H9 (cell line): ENCODE data around the gene CNGA4. TPM values are rescaled to one million over a fixed set of nuclear protein-coding genes. Genes with fewer than 3 reads are reported as not detected.

Experiments
- DNase-seq: peaks from one replicate; pipeline ENCODE4 v3.0.0-alpha.2; 2017
- H2AFZ ChIP-seq: one replicate; pipeline ENCODE4 v1.6.1; 2013; ENCODE audit warnings: mild to moderate bottlenecking, low read length, control low read depth, moderate library complexity
- H2AK5ac ChIP-seq: 2 replicates; pipeline ENCODE4 v1.6.1; 2013; ENCODE audit warnings: low read length, control low read depth, mixed read lengths; ENCODE audit not compliant: insufficient read length
- H2BK120ac ChIP-seq: one replicate; pipeline ENCODE4 v1.6.1; 2013; ENCODE audit warnings: low read depth, mild to moderate bottlenecking, low read length, control low read depth, inconsistent platforms; ENCODE audit not compliant: poor library complexity, severe bottlenecking
- H2BK12ac ChIP-seq: 2 replicates; pipeline ENCODE4 v1.6.1; 2013; ENCODE audit warnings: low read length, control low read depth, mixed read lengths, low read depth; ENCODE audit not compliant: insufficient read length
- H2BK15ac ChIP-seq: 2 replicates; pipeline ENCODE4 v1.6.1; 2013; ENCODE audit warnings: low read depth, low read length, control low read depth
- H2BK20ac ChIP-seq: one replicate; pipeline ENCODE4 v1.6.1; 2013; ENCODE audit warnings: low read depth, mild to moderate bottlenecking, low read length, control low read depth, inconsistent platforms; ENCODE audit not compliant: poor library complexity, severe bottlenecking
- H2BK5ac ChIP-seq: 2 replicates; pipeline ENCODE4 v1.6.1; 2013; ENCODE audit warnings: low read length, control low read depth, mixed read lengths; ENCODE audit not compliant: insufficient read length
- H3K14ac ChIP-seq: 2 replicates; pipeline ENCODE4 v1.6.1; 2013; ENCODE audit warnings: low read length, control low read depth; ENCODE audit not compliant: insufficient read depth
- H3K18ac ChIP-seq: 2 replicates; pipeline ENCODE4 v1.6.1; 2013; ENCODE audit warnings: low read depth, mild to moderate bottlenecking, mixed read lengths, low read length, control low read depth; ENCODE audit not compliant: insufficient read length
- H3K23ac ChIP-seq: 2 replicates; pipeline ENCODE4 v1.6.1; 2013; ENCODE audit warnings: low read length, control low read depth, mixed read lengths, low read depth; ENCODE audit not compliant: insufficient read length
- H3K23me2 ChIP-seq: 2 replicates; pipeline ENCODE4 v1.6.1; 2013; ENCODE audit warnings: low read depth, mild to moderate bottlenecking, mixed read lengths, low read length, control low read depth; ENCODE audit not compliant: insufficient read length, poor library complexity, severe bottlenecking
- H3K27ac ChIP-seq: 2 replicates; pipeline ENCODE4 v1.5.1; 2013; ENCODE audit warnings: low read length, control low read depth, mixed read lengths, low read depth; ENCODE audit not compliant: insufficient read length
- H3K27me3 ChIP-seq: 2 replicates; pipeline ENCODE4 v1.6.1; 2013; ENCODE audit warnings: low read length, control low read depth, inconsistent platforms; ENCODE audit not compliant: insufficient read depth
- H3K4ac ChIP-seq: 2 replicates; pipeline ENCODE4 v1.6.1; 2013; ENCODE audit warnings: low read depth, mild to moderate bottlenecking, control low read depth, inconsistent platforms, low read length, moderate library complexity
- H3K4me1 ChIP-seq: 2 replicates; pipeline ENCODE4 v1.6.1; 2013; ENCODE audit warnings: low read length, control low read depth, inconsistent platforms; ENCODE audit not compliant: insufficient read depth
- H3K4me2 ChIP-seq: 2 replicates; pipeline ENCODE4 v1.6.1; 2013; ENCODE audit warnings: low read length, control low read depth, mixed read lengths; ENCODE audit not compliant: insufficient read length, insufficient read depth
- H3K56ac ChIP-seq: 2 replicates; pipeline ENCODE4 v1.6.1; 2013; ENCODE audit warnings: low read depth, mild to moderate bottlenecking, mixed read lengths, low read length, control low read depth; ENCODE audit not compliant: insufficient read length
- H3K79me1 ChIP-seq: 2 replicates; pipeline ENCODE4 v1.6.1; 2013; ENCODE audit warnings: low read depth, mild to moderate bottlenecking, moderate library complexity, low read length, control low read depth, inconsistent platforms; ENCODE audit not compliant: insufficient read depth, poor library complexity, severe bottlenecking
- H3K79me2 ChIP-seq: 2 replicates; pipeline ENCODE4 v1.6.1; 2013; ENCODE audit warnings: low read length, control low read depth, inconsistent platforms; ENCODE audit not compliant: insufficient read depth
- H3K9ac ChIP-seq: 2 replicates; pipeline ENCODE4 v1.6.1; 2013; ENCODE audit warnings: low read length, control low read depth, mixed read lengths; ENCODE audit not compliant: insufficient read length; ENCODE audit errors: extremely low read depth
- H3K9me3 ChIP-seq: one replicate; pipeline ENCODE4 v1.6.1; 2013; ENCODE audit warnings: low read depth, low read length, inconsistent platforms; ENCODE audit not compliant: control insufficient read depth
- H3T11ph ChIP-seq: one replicate; pipeline ENCODE4 v1.6.1; 2013; ENCODE audit warnings: mild to moderate bottlenecking, low read length, control low read depth, inconsistent platforms
- H4K20me1 ChIP-seq: one replicate; pipeline ENCODE4 v1.6.1; 2013; ENCODE audit not compliant: control insufficient read depth, insufficient read length, insufficient read depth
- H4K5ac ChIP-seq: 2 replicates; pipeline ENCODE4 v1.6.1; 2013; ENCODE audit warnings: low read depth, mild to moderate bottlenecking, mixed read lengths, low read length, control low read depth; ENCODE audit not compliant: insufficient read length
- H4K8ac ChIP-seq: replicated peaks from 2 replicates; pipeline ENCODE4 v1.6.1; 2013; ENCODE audit warnings: low read length, control low read depth, mixed read lengths, low read depth; ENCODE audit not compliant: insufficient read length
- H4K91ac ChIP-seq: 2 replicates; pipeline ENCODE4 v1.6.1; 2013; ENCODE audit warnings: low read depth, mild to moderate bottlenecking, moderate library complexity, mixed read lengths, low read length, control low read depth; ENCODE audit not compliant: insufficient read length
- H3K27ac Mint-ChIP-seq, 3 experiments: 2 replicates in 2 of 3; 3 replicates in 1 of 3; pipeline ENCODE4 v1.8.0; 2020 to 2021; ENCODE audit warnings: mixed read lengths in 3 of 3, mild to moderate bottlenecking in 1 of 3, moderate library complexity in 1 of 3
- H3K27me3 Mint-ChIP-seq: 2 replicates; pipeline ENCODE4 v1.8.0; 2021; ENCODE audit warnings: low read depth, mild to moderate bottlenecking, moderate library complexity, mixed read lengths
- H3K36me3 Mint-ChIP-seq, 3 experiments: 2 replicates in 2 of 3; 3 replicates in 1 of 3; pipeline ENCODE4 v1.8.0; 2020 to 2021; ENCODE audit warnings: low read depth in 3 of 3, mixed read lengths in 3 of 3; ENCODE audit not compliant: insufficient read depth in 1 of 3
- H3K4me1 Mint-ChIP-seq, 2 experiments: 2 replicates each; pipeline ENCODE4 v1.8.0; 2020; ENCODE audit warnings: mixed read lengths in 2 of 2
- H3K4me3 Mint-ChIP-seq, 2 experiments: 2 replicates in 1 of 2; 3 replicates in 1 of 2; pipeline ENCODE4 v1.8.0; 2020 to 2021; ENCODE audit warnings: mild to moderate bottlenecking in 2 of 2, mixed read lengths in 2 of 2, moderate library complexity in 1 of 2
- H3K9me3 Mint-ChIP-seq, 2 experiments: 2 replicates in 1 of 2; 3 replicates in 1 of 2; pipeline ENCODE4 v1.8.0; 2020; ENCODE audit warnings: mild to moderate bottlenecking in 2 of 2, mixed read lengths in 2 of 2, moderate library complexity in 1 of 2
- WGBS: extraction: QIAGEN DNeasy Blood & Tissue Kit; methylation state at CpG from one replicate; pipeline ENCODE4 v1.1.7; 2013; ENCODE audit warnings: missing lambda C conversion rate, low lambda C conversion rate, mixed read lengths; ENCODE audit not compliant: insufficient read length; ENCODE audit errors: extremely low coverage; 5-methylcytosine and 5-hydroxymethylcytosine counted together
- total RNA-seq: library from RNA; stranded (reverse); gene quantifications from 2 replicates; pipeline ENCODE4 v1.2.1, GENCODE V29; 2021
- TF ChIP-seq, protein P1 (sequence below): fragments of 200-600 bp; sonication (generic); conservative IDR thresholded peaks from 3 replicates; pipeline ENCODE4 v1.8.0; 2021; ENCODE audit warnings: antibody characterized with exemption, mild to moderate bottlenecking

The CNGA4 gene
- total RNA-seq, 1 experiment from 2014 or later = 0.11 TPM

DNA sequence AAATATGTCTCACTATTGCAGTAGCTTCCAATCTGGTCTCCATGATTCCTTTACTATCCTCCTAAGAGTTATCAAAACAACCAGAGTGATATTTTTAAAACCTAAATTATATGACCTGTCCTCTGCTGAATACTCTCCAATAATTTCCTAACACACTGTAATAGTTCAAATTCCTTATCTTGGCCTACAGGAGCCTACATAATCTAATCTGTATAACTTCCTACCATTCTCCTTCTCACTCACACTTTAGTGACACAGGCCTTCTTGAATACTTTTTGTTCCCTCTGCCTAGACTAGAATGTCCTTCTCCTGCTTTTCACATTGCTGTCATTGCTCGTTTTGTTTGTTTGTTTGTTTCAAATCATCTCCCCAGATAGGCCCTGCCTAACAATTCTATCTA is 13.9 kb upstream of the CNGA4 start:
- H3K56ac ChIP-seq = no peak overlapping the region
- H3K79me2 ChIP-seq = peaks cover 2% of the 10 kb centered on the region; the same call in 1 of the 2 replicates
- H2BK12ac ChIP-seq = no peak overlapping the region
- Mint-ChIP-seq H3K27ac (no peak overlapping the region), H3K9me3 (no peaks in the 10 kb centered on the region), H3K4me3 (no peak overlapping the region), H3K36me3 (peaks cover 11 to 30% (median 21%) of the 10 kb centered on the region in 3 experiments; a peak in 5 of 7 replicates), H3K27me3 (no peaks in the 10 kb centered on the region), H3K4me1 (no peaks in the 10 kb centered on the region)
- no peaks in the 10 kb centered on the region for H3K4me1 ChIP-seq
- WGBS = no CpG with 5 or more reads among the region's 1 CpG
- H2AFZ ChIP-seq = no peak overlapping the region
- H2BK5ac ChIP-seq = no peak overlapping the region
- H3K4me2 ChIP-seq = no peak overlapping the region
- H2BK120ac ChIP-seq = no peak overlapping the region
- H2AK5ac ChIP-seq = no peak overlapping the region
- DNase-seq = no peak
- no peak overlapping the region for H3K9ac ChIP-seq
- H3K79me1 ChIP-seq = no peaks in the 10 kb centered on the region
- no peaks in the 10 kb centered on the region for H3K23me2 ChIP-seq
- H3T11ph ChIP-seq = no peak overlapping the region
- no peaks in the 10 kb centered on the region for H3K27me3 ChIP-seq
- H3K18ac ChIP-seq = no peak overlapping the region
- H4K20me1 ChIP-seq = no peaks in the 10 kb centered on the region
- no peak overlapping the region for H3K14ac ChIP-seq
- TF ChIP-seq, protein P1, sequence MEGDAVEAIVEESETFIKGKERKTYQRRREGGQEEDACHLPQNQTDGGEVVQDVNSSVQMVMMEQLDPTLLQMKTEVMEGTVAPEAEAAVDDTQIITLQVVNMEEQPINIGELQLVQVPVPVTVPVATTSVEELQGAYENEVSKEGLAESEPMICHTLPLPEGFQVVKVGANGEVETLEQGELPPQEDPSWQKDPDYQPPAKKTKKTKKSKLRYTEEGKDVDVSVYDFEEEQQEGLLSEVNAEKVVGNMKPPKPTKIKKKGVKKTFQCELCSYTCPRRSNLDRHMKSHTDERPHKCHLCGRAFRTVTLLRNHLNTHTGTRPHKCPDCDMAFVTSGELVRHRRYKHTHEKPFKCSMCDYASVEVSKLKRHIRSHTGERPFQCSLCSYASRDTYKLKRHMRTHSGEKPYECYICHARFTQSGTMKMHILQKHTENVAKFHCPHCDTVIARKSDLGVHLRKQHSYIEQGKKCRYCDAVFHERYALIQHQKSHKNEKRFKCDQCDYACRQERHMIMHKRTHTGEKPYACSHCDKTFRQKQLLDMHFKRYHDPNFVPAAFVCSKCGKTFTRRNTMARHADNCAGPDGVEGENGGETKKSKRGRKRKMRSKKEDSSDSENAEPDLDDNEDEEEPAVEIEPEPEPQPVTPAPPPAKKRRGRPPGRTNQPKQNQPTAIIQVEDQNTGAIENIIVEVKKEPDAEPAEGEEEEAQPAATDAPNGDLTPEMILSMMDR = no peak
- H4K5ac ChIP-seq = no peak overlapping the region
- H2BK15ac ChIP-seq = no peak overlapping the region
- H3K9me3 ChIP-seq = no peaks in the 10 kb centered on the region
- H3K4ac ChIP-seq = no peak overlapping the region
- no peak overlapping the region for H2BK20ac ChIP-seq
- no peak overlapping the region for H3K23ac ChIP-seq
- H4K8ac ChIP-seq = no peak overlapping the region
- H4K91ac ChIP-seq = no peak overlapping the region
- no peak overlapping the region for H3K27ac ChIP-seq
